Smooth muscle cell (in vitro differentiated cells): ENCODE data around the gene NCDN. TPM values are rescaled to one million over a fixed set of nuclear protein-coding genes. Genes with fewer than 3 reads are reported as not detected.

Experiments
- DNase-seq: peaks from one replicate; lab custom pipeline; 2025; ENCODE audit not compliant: unreplicated experiment; lab: John Stamatoyannopoulos, UW
- H2AFZ ChIP-seq: fragments of 200-600 bp; sonication (generic); 2 replicates; pipeline ENCODE4 v1.6.0; 2016; ENCODE audit warnings: antibody characterized with exemption, low read depth, mild to moderate bottlenecking
- H3F3A ChIP-seq: fragments of 200-600 bp; sonication (generic); 2 replicates; pipeline ENCODE4 v1.6.0; 2017; ENCODE audit warnings: antibody characterized with exemption, low read depth
- H3K27ac ChIP-seq: fragments of 200-600 bp; sonication (generic); 2 replicates; pipeline ENCODE4 v1.5.1; 2016; ENCODE audit warnings: low read depth, mild to moderate bottlenecking
- H3K27me3 ChIP-seq: fragments of 200-600 bp; sonication (generic); 2 replicates; pipeline ENCODE4 v1.6.1; 2016; ENCODE audit warnings: low read depth, mild to moderate bottlenecking
- H3K36me3 ChIP-seq: fragments of 200-600 bp; sonication (generic); 2 replicates; pipeline ENCODE4 v1.5.1; 2016; ENCODE audit warnings: low read depth
- H3K4me1 ChIP-seq: fragments of 200-600 bp; sonication (generic); 2 replicates; pipeline ENCODE4 v1.5.1; 2016; ENCODE audit warnings: low read depth
- H3K4me2 ChIP-seq: fragments of 200-600 bp; sonication (generic); 2 replicates; pipeline ENCODE4 v1.6.0; 2016; ENCODE audit warnings: mild to moderate bottlenecking
- H3K4me3 ChIP-seq: fragments of 200-600 bp; sonication (generic); 2 replicates; pipeline ENCODE4 v1.5.1; 2016; ENCODE audit warnings: mild to moderate bottlenecking
- H3K79me2 ChIP-seq: fragments of 200-600 bp; sonication (generic); 2 replicates; pipeline ENCODE4 v1.6.0; 2016; ENCODE audit warnings: low read depth, mild to moderate bottlenecking
- H3K9ac ChIP-seq: fragments of 200-600 bp; sonication (generic); 2 replicates; pipeline ENCODE4 v1.6.0; 2016; ENCODE audit warnings: low read depth
- H3K9me3 ChIP-seq: fragments of 200-600 bp; sonication (generic); replicated peaks from 2 replicates; pipeline ENCODE4 v1.5.1; 2016; ENCODE audit warnings: low read depth
- H4K20me1 ChIP-seq: fragments of 200-600 bp; sonication (generic); 2 replicates; pipeline ENCODE4 v1.6.0; 2016; ENCODE audit warnings: low read depth
- WGBS: methylation state at CpG from one replicate; pipeline ENCODE4 v1.1.7; 2016; ENCODE audit warnings: low lambda C conversion rate; 5-methylcytosine and 5-hydroxymethylcytosine counted together
- polyA plus RNA-seq: library from polyadenylated mRNA; unstranded; fragments of >200 nt; fragmentation: Nextera tagmentation; extraction: Ambion mirVana; gene quantifications from 2 replicates; pipeline ENCODE4 v1.2.1, GENCODE V29; 2016
- total RNA-seq: library from RNA; depleted of rRNA; stranded (reverse); fragments of >200 nt; gene quantifications from 2 replicates; pipeline ENCODE4 v1.2.3, GENCODE V29; 2014
- TF ChIP-seq, protein P1 (sequence below): fragments of 200-600 bp; sonication (generic); IDR thresholded peaks from 2 replicates; pipeline ENCODE4 v1.5.1; 2017; ENCODE audit warnings: borderline replicate concordance, mild to moderate bottlenecking, antibody characterized with exemption; ENCODE audit not compliant: insufficient read depth, poor library complexity, severe bottlenecking

NCDN gene
- total and polyA plus RNA-seq, 2 experiments from 2014 or later: 12.2 to 25.8 TPM

DNA sequence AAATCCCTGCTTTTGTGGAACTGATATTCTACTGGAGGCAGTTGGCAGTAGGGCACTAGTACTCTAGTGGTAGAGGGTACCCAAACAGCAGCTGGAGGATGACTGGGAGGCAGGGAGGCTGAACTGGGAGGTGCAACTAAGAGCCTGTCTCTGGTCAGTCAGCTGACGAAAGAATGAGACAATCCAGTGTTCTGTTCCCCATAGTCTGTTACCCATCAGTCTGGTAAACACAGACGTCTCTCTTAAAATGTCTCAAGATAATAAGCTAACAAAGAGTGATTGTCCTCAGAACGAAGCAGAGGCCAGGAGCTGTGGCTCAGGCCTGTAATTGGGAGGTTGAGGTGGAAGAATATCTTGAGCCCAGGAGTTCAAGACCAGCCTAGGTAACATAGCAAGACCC, 45.9 kb downstream of the NCDN start:
- no peak overlapping the region for H3K27ac ChIP-seq
- no peaks in the 10 kb centered on the region for H3F3A ChIP-seq
- no peak overlapping the region for H2AFZ ChIP-seq
- H3K27me3 ChIP-seq: no peaks in the 10 kb centered on the region
- H3K79me2 ChIP-seq: no peaks in the 10 kb centered on the region
- no peaks in the 10 kb centered on the region for H3K9me3 ChIP-seq
- peaks cover 11% of the 10 kb centered on the region for H3K36me3 ChIP-seq
- H3K4me1 ChIP-seq: no peaks in the 10 kb centered on the region
- WGBS: 17% methylated on average over 3 of the region's 3 CpGs
- DNase-seq: no peak
- no peak overlapping the region for H3K9ac ChIP-seq
- no peak overlapping the region for H3K4me2 ChIP-seq
- TF ChIP-seq, protein P1, sequence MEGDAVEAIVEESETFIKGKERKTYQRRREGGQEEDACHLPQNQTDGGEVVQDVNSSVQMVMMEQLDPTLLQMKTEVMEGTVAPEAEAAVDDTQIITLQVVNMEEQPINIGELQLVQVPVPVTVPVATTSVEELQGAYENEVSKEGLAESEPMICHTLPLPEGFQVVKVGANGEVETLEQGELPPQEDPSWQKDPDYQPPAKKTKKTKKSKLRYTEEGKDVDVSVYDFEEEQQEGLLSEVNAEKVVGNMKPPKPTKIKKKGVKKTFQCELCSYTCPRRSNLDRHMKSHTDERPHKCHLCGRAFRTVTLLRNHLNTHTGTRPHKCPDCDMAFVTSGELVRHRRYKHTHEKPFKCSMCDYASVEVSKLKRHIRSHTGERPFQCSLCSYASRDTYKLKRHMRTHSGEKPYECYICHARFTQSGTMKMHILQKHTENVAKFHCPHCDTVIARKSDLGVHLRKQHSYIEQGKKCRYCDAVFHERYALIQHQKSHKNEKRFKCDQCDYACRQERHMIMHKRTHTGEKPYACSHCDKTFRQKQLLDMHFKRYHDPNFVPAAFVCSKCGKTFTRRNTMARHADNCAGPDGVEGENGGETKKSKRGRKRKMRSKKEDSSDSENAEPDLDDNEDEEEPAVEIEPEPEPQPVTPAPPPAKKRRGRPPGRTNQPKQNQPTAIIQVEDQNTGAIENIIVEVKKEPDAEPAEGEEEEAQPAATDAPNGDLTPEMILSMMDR: no peak
- no peak overlapping the region for H3K4me3 ChIP-seq
- peaks cover 38% of the 10 kb centered on the region for H4K20me1 ChIP-seq

DNA sequence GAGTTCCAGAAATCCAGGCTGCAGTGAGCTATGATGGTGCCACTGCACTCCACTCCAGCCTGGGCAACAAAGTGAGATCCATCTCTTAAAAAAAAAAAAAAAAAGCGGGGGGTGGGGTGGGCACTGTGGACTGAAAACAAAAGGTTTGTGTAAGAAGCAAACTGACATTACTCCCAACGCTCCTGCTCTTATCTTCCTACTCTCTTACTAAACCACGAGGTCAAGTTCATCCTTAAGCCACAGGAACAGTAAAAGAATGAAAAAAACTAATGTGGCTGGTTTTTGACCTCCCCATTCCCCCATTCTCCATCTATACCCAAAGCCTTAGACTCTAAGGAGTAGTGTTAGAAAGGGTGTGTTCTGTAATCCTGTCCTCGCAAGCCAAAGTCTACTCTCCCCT, 46.3 kb downstream of the NCDN start:
- no peak for DNase-seq
- H2AFZ ChIP-seq: no peak overlapping the region
- no peaks in the 10 kb centered on the region for H3K79me2 ChIP-seq
- H3K4me3 ChIP-seq: no peak overlapping the region
- TF ChIP-seq, protein P1: no peak
- WGBS: 47% methylated on average over 4 of the region's 4 CpGs
- H3F3A ChIP-seq: no peaks in the 10 kb centered on the region
- H3K9me3 ChIP-seq: no peaks in the 10 kb centered on the region
- H3K36me3 ChIP-seq: peaks cover 11% of the 10 kb centered on the region
- H4K20me1 ChIP-seq: peaks cover 38% of the 10 kb centered on the region
- no peak overlapping the region for H3K4me2 ChIP-seq
- no peaks in the 10 kb centered on the region for H3K27me3 ChIP-seq
- no peaks in the 10 kb centered on the region for H3K4me1 ChIP-seq
- H3K27ac ChIP-seq: no peak overlapping the region
- no peak overlapping the region for H3K9ac ChIP-seq

DNA sequence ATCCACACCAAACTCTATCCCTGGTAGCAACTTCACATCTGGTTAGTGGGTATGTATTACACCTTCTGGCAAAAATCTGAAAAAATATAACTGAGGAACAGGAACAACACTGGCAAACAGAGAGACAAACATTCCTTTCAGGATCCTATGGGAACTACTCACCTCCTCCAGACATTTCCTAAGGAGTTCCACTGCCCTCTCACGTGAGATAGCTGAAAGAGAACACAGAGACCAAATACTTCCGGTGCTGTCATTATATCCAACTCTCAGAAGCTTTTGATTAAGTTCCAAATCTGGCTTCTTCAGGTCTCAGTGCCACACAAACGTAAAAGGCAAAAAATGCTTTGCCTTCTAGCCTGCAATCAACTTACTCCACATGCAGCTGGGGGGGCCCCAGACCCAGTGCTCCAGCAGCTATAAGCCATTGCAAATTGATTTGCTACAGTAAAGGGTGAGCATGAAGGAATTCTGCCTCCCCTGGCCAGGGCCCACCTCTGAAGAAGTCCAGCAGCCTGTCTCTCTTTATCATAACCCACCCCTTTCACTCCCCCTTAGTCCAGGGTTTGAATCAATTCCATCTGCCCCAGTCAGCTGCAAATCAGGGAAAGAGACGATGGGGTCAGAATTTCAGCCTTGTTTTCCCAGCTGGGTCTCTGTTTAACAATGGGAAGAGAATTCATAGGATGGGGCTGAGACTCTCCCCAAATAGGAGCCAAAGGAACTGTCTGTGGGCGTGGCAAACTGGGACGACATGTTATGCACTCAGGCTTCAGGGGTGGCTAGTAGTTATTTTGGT, 47.7 kb downstream of the NCDN start:
- TF ChIP-seq, protein P1: no peak
- H3K4me1 ChIP-seq: no peaks in the 10 kb centered on the region
- H3K36me3 ChIP-seq: peaks cover 14% of the 10 kb centered on the region
- peaks cover 51% of the 10 kb centered on the region for H4K20me1 ChIP-seq
- no peak overlapping the region for H3K4me2 ChIP-seq
- no peak overlapping the region for H3K4me3 ChIP-seq
- H3K27me3 ChIP-seq: no peaks in the 10 kb centered on the region
- no peak overlapping the region for H3K27ac ChIP-seq
- no peak overlapping the region for H2AFZ ChIP-seq
- H3K9me3 ChIP-seq: no peaks in the 10 kb centered on the region
- H3F3A ChIP-seq: no peaks in the 10 kb centered on the region
- no peak for DNase-seq
- H3K79me2 ChIP-seq: peaks cover 6% of the 10 kb centered on the region
- 69% methylated on average over 6 of the region's 6 CpGs for WGBS
- H3K9ac ChIP-seq: no peak overlapping the region

DNA sequence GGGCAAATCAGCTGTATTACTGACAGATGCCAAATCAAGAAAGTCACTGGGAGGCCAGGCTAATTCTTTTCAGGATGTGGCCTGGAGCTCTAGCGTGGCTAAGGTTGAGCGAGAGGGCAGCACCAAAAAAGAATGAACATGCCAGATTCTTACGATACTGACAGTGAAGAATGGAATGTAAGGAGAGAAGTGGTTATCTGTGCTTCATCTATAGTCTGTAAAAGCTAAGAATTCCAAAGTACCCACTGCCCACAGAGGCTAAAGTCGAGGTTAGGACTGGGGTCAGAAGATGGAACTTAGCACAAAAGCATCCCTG, 48.2 kb downstream of the NCDN start:
- no peak for DNase-seq
- H3K79me2 ChIP-seq: peaks cover 8% of the 10 kb centered on the region
- no peak overlapping the region for H3K27ac ChIP-seq
- H3K9ac ChIP-seq: no peak overlapping the region
- H4K20me1 ChIP-seq: peaks cover 54% of the 10 kb centered on the region
- no peak overlapping the region for H3K4me2 ChIP-seq
- no peak overlapping the region for H2AFZ ChIP-seq
- no peak overlapping the region for H3K4me3 ChIP-seq
- H3K4me1 ChIP-seq: no peaks in the 10 kb centered on the region
- WGBS: 40% methylated on average over 4 of the region's 4 CpGs
- no peaks in the 10 kb centered on the region for H3F3A ChIP-seq
- no peaks in the 10 kb centered on the region for H3K27me3 ChIP-seq
- H3K9me3 ChIP-seq: no peaks in the 10 kb centered on the region
- peaks cover 14% of the 10 kb centered on the region for H3K36me3 ChIP-seq
- TF ChIP-seq, protein P1: no peak
